Right atrium auricular region (tissue), 2 donors: Measurements from ENCODE around the gene TMEM109. TPM values are rescaled to one million over a fixed set of nuclear protein-coding genes. Genes with fewer than 3 reads are reported as not detected.

Experiments
- DNase-seq: peaks from one replicate; pipeline ENCODE4 v3.0.0-alpha.2; 2019; ENCODE audit warnings: low spot score
- H3K27ac ChIP-seq, 2 donors: fragments of 200-600 bp; sonication (generic); 1 replicate in 1 of 2; 2 replicates in 1 of 2; pipeline ENCODE4 v1.5.1; 2016 to 2019
- H3K27me3 ChIP-seq, 2 donors: fragments of 200-600 bp; sonication (generic); one replicate each; pipeline versions ENCODE4 v1.5.1 to v1.6.0; 2017 to 2019
- H3K36me3 ChIP-seq: fragments of 200-600 bp; sonication (generic); one replicate; pipeline ENCODE4 v1.5.1; 2016
- H3K4me1 ChIP-seq, 2 donors: fragments of 200-600 bp; sonication (generic); one replicate each; pipeline versions ENCODE4 v1.5.1 to v1.6.0; 2017 to 2019
- H3K4me3 ChIP-seq, 2 donors: fragments of 200-600 bp; sonication (generic); 1 replicate in 1 of 2; 2 replicates in 1 of 2; pipeline ENCODE4 v1.5.1; 2017 to 2019; ENCODE audit warnings: mild to moderate bottlenecking in 1 of 2, moderate library complexity in 1 of 2
- H3K9me3 ChIP-seq, 2 donors: fragments of 200-600 bp; sonication (generic); one replicate each; pipeline ENCODE4 v1.5.1; 2019
- CTCF ChIP-seq, 2 donors: fragments of 200-600 bp; sonication (generic); IDR thresholded peaks; one replicate each; pipeline ENCODE4 v1.5.1; 2019; ENCODE audit warnings: antibody characterized with exemption in 2 of 2
- total RNA-seq, 2 donors: library from RNA; depleted of rRNA; stranded (reverse); fragments of >200 nt; gene quantifications; one replicate each; pipeline ENCODE4 v1.1.0, GENCODE V29; 2016

TMEM109 gene
- total RNA-seq, 2 donors from 2014 or later = 119 to 124 TPM

DNA sequence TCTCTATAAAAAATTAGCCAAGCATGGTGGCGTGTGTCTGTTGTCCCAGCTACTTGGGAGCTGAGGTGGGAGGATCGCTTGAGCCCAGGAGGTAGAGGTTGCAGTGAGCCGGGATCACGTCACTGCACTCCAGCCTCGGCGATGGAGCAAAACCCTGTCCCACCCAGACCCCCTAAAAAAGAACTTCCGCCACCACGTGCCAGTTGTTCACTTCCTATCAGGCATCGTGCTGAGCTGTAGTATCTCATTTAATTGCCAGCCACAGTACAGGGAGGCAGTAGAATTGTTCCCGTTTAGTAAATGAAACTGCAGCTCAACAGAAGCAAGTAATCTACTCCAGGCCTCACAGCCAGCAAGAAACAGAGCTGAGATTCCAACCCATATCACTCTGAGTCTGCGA lies 7.3 kb downstream of the TMEM109 start:
- no peaks in the 10 kb centered on the region for H3K9me3 ChIP-seq
- DNase-seq = no peak
- TF ChIP-seq CTCF (IDR thresholded peaks at IDR 0.05) = no peak
- no peak overlapping the region for H3K4me3 ChIP-seq
- H3K36me3 ChIP-seq = peaks cover 38% of the 10 kb centered on the region
- H3K4me1 ChIP-seq = peaks cover 0 to 59% of the 10 kb centered on the region in 2 donors
- H3K27ac ChIP-seq = no peak overlapping the region
- peaks cover 0 to 5% of the 10 kb centered on the region in 2 donors for H3K27me3 ChIP-seq

DNA sequence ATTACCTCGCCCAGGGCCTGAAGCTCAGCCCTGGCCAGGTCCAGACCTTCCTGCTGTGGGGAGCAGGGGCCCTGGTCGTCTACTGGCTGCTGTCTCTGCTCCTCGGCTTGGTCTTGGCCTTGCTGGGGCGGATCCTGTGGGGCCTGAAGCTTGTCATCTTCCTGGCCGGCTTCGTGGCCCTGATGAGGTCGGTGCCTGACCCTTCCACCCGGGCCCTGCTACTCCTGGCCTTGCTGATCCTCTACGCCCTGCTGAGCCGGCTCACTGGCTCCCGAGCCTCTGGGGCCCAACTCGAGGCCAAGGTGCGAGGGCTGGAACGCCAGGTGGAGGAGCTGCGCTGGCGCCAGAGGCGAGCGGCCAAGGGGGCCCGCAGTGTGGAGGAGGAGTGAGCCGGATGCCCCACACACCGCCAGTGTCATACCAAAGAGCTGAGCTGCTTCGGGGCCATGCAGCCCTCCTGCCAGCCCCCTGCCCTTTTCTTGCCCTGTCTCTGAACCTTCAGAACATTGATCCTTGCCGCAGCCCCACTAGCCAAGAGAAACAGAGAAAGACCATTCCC lies 7.9 kb downstream of the TMEM109 start:
- Histone ChIP-seq H3K4me1 (peaks cover 0 to 53% of the 10 kb centered on the region in 2 donors), H3K4me3 (no peak overlapping the region), H3K36me3 (peaks cover 38% of the 10 kb centered on the region), H3K9me3 (no peaks in the 10 kb centered on the region), H3K27ac (no peak overlapping the region), H3K27me3 (peaks cover 0 to 5% of the 10 kb centered on the region in 2 donors)
- no peak for DNase-seq
- no peak for TF ChIP-seq CTCF (IDR thresholded peaks at IDR 0.05)

DNA sequence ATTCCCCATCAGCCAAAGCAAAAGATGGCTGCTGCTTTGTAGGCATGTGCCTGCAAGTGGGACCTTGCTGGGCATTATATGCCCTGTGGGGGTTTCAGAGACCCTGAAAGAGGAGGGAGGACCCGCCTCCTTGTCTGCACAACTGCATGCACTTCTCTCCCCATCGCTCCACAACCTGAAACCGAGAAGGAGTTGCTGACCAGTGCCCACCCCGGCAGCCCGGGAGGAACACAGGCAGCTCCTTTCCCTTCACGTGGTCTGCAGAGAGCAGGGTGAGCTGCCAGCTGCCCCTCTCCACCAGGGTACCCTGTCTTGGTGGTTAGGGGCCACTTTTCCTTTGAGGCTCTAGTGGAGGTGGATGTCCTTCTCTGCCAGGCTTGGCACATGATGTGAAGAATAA lies 8.9 kb downstream of the TMEM109 start:
- DNase-seq = no peak
- Histone ChIP-seq H3K27me3 (peaks cover 0 to 5% of the 10 kb centered on the region in 2 donors), H3K4me1 (peaks cover 0 to 47% of the 10 kb centered on the region in 2 donors), H3K36me3 (peaks cover 38% of the 10 kb centered on the region), H3K27ac (no peak overlapping the region), H3K4me3 (no peak overlapping the region), H3K9me3 (no peaks in the 10 kb centered on the region)
- TF ChIP-seq CTCF (IDR thresholded peaks at IDR 0.05) = no peak

GRCh38 chr11:60923326-60923725 lies 9.4 kb downstream of the TMEM109 start:
- peaks cover 38% of the 10 kb centered on the region for H3K36me3 ChIP-seq
- no peak for DNase-seq
- H3K27ac ChIP-seq = no peak overlapping the region
- H3K4me3 ChIP-seq = no peak overlapping the region
- H3K27me3 ChIP-seq = peaks cover 0 to 5% of the 10 kb centered on the region in 2 donors
- peaks cover 0 to 43% of the 10 kb centered on the region in 2 donors for H3K4me1 ChIP-seq
- H3K9me3 ChIP-seq = no peaks in the 10 kb centered on the region
- no peak for TF ChIP-seq CTCF (IDR thresholded peaks at IDR 0.05)

DNA sequence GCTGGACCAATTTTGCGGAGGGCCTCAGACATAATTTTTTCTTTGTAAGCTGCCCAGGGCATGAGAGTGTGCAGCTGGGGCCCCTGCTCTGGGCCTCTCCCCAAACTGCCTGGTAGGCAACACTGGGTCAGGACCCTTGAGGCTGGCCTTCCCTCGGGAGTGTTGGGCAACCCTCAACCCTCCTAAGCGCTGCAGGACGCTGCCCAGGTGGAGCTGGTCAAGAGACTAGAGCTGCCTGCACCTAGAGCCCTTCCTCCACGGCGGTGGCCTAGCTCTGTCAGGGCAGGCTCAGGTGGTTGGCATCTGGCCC lies 9.8 kb downstream of the TMEM109 start:
- no peak for TF ChIP-seq CTCF (IDR thresholded peaks at IDR 0.05)
- H3K27me3 ChIP-seq = peaks cover 0 to 5% of the 10 kb centered on the region in 2 donors
- peak overlapping the region in 1 of 2 donors; percentile 66 for H3K27ac ChIP-seq
- no peaks in the 10 kb centered on the region for H3K9me3 ChIP-seq
- peak overlapping the region; percentile 54 to 78 for H3K4me3 ChIP-seq
- H3K4me1 ChIP-seq = peaks cover 0 to 38% of the 10 kb centered on the region in 2 donors
- H3K36me3 ChIP-seq = peaks cover 38% of the 10 kb centered on the region
- DNase-seq = no peak
